BJ (cell line): ENCODE data around the gene SPSB2. TPM values are rescaled to one million over a fixed set of nuclear protein-coding genes. Genes with fewer than 3 reads are reported as not detected.

ENCODE experiments used
- CTCF ChIA-PET: fragments of 350-600 bp; formaldehyde crosslinking; extraction: SDS; loops from one replicate; lab custom pipeline; 2021; ENCODE audit warnings: antibody characterized with exemption, inconsistent platforms; lab: Yijun Ruan, JAX
- POLR2A ChIA-PET: fragments of 300-600 bp; sonication (Branson Sonifier 250); formaldehyde crosslinking; extraction: SDS; loops from one replicate; lab custom pipeline; 2021; ENCODE audit warnings: antibody characterized with exemption; lab: Charles Lee
- DNase-seq: peaks from one replicate; pipeline ENCODE4 v3.0.0-alpha.2; 2011; ENCODE audit warnings: low read depth
- H3K27me3 ChIP-seq: 2 replicates; pipeline ENCODE4 v1.6.0; 2011; ENCODE audit warnings: low read length; ENCODE audit not compliant: control insufficient read depth, insufficient read depth
- H3K36me3 ChIP-seq: 2 replicates; pipeline ENCODE4 v1.5.1; 2011; ENCODE audit warnings: low read length; ENCODE audit not compliant: control insufficient read depth, insufficient read depth
- H3K4me3 ChIP-seq: 2 replicates; pipeline ENCODE4 v1.5.1; 2011; ENCODE audit warnings: low read depth, mild to moderate bottlenecking, control low read depth, low read length
- polyA plus RNA-seq: library from polyadenylated mRNA; depleted of rRNA; stranded (reverse); fragments of >200 nt; gene quantifications from 2 replicates; pipeline ENCODE4 v1.2.3, GENCODE V29; 2011
- TF ChIP-seq, protein P1 (sequence below): IDR thresholded peaks from 2 replicates; pipeline ENCODE4 v1.5.1; 2011; ENCODE audit warnings: low read depth, mild to moderate bottlenecking, control low read depth, inconsistent platforms, low read length, moderate library complexity; ENCODE audit not compliant: insufficient read depth

SPSB2 gene
- polyA plus RNA-seq, 1 experiment, result 7.3 TPM

DNA sequence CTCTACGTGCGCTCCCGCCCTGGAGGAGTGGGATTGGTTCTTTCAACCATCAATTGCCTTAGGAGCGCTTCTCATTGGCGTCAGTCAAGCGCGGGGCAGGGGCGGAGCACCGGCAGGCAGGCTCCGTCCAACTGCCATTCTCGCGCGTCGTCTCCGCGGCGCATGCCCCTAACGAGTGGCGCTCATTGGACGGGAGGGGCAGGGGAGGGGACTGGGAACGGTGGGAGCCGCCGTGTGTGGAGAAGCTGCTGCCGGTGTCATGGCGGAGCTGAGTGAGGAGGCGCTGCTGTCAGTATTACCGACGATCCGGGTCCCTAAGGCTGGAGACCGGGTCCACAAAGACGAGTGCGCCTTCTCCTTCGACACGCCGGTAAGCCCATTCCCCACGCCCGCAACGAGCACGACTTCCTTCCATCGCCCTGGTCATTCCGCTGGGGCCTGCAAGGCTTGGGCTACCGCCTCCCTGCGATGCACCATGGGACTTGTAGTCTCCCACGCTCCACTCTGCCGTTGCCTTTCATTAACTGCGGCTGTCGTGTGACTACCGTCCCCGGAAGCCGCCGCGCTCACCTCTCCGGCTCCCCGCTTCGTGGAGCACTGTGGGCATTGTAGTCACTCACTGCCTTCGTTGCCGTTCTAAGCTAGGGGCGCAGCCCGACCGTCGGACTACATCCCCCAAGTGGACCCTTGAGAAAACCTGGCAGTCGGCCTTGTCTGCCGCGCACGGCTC, 21.0 kb downstream of the SPSB2 start, which contains the start of gene USP5:
TSS of gene USP5 (plus strand) at position 230 of the 730 bp plus-strand sequence. CDS start at position 260, 30 bp downstream.
- H3K27me3 ChIP-seq, result no peaks in the 10 kb centered on the region
- CTCF ChIA-PET, result interaction anchor here (0.7 to 12.2 kb wide), 11 partner anchors 9 to 166 kb away, joined by 3 to 112 read pairs (median 5); partner anchors contain the start of genes GNB3, LPCAT3, MLF2 and P3H3
- H3K36me3 ChIP-seq, result peaks cover 9% of the 10 kb centered on the region
- peak within 1 kb of the TSS; percentile 78 for H3K4me3 ChIP-seq
- POLR2A ChIA-PET, result interaction anchor here (0.8 to 2.9 kb wide), 7 partner anchors 15 to 100 kb away, joined by 3 to 34 read pairs (median 5); partner anchors contain the start of genes SPSB2 and TPI1
- peak; percentile 99 for DNase-seq
- TF ChIP-seq, protein P1, sequence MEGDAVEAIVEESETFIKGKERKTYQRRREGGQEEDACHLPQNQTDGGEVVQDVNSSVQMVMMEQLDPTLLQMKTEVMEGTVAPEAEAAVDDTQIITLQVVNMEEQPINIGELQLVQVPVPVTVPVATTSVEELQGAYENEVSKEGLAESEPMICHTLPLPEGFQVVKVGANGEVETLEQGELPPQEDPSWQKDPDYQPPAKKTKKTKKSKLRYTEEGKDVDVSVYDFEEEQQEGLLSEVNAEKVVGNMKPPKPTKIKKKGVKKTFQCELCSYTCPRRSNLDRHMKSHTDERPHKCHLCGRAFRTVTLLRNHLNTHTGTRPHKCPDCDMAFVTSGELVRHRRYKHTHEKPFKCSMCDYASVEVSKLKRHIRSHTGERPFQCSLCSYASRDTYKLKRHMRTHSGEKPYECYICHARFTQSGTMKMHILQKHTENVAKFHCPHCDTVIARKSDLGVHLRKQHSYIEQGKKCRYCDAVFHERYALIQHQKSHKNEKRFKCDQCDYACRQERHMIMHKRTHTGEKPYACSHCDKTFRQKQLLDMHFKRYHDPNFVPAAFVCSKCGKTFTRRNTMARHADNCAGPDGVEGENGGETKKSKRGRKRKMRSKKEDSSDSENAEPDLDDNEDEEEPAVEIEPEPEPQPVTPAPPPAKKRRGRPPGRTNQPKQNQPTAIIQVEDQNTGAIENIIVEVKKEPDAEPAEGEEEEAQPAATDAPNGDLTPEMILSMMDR, result 0 out of 2 replicates have a peak, but pooled peaks have one; percentile 3

- ChIA-PET CTCF (interaction anchor here (0.7 to 12.2 kb wide), 9 partner anchors 9 to 167 kb away, joined by 3 to 112 read pairs (median 8); partner anchors contain the start of genes GNB3, LPCAT3, MLF2 and P3H3), POLR2A (interaction anchor here (0.6 to 2.9 kb wide), 8 partner anchors 12 to 255 kb away, joined by 3 to 34 read pairs (median 4); partner anchors contain the start of genes SPSB2 and TPI1)
- Histone ChIP-seq H3K27me3 (no peaks in the 10 kb centered on the region), H3K4me3 (peak within 1 kb of the TSS; percentile 78), H3K36me3 (peaks cover 15% of the 10 kb centered on the region)
- peak; percentile 84 for DNase-seq
- TF ChIP-seq, protein P1, result no peak
Measured at GRCh38 chr12:6851153-6851920, 21.8 kb downstream of the SPSB2 start, which contains the start of gene CDCA3. Gene CDCA3, minus strand, starts transcription at chr12:6851286. Its CDS starts 334 bp downstream, at chr12:6850952.

DNA sequence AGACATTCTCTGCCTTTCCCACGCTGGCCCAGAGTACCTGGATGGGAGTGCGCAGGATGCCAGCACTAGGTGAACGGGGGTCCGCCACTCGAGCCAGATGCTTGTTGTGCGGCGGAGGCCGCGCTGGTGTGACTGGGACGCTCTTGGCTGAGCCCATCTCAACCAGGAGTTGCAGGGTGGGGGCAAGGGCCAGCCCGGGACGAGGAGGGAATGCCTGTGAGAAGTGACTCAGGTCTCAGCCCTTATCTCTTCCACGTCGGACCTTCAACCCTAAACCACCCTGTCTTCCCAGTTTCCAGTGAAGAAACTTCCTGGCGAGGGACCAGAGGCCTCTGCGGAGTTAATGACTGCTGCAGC, 22.3 kb downstream of the SPSB2 start:
- no peaks in the 10 kb centered on the region for H3K27me3 ChIP-seq
- ChIA-PET POLR2A (interaction anchor here (0.7 to 2.9 kb wide), 2 partner anchors 17 to 30 kb away, joined by 7 to 34 read pairs; partner anchors contain the start of gene TPI1), CTCF (interaction anchor here (0.9 to 12.2 kb wide), 7 partner anchors 8 to 97 kb away, joined by 3 to 112 read pairs (median 14); partner anchors contain the start of genes GNB3, MLF2, P3H3 and PTMS)
- H3K4me3 ChIP-seq, result peak overlapping the region; percentile 78
- TF ChIP-seq, protein P1, result no peak
- no peak for DNase-seq
- peaks cover 12% of the 10 kb centered on the region for H3K36me3 ChIP-seq

GRCh38 chr12:6849976-6850560, 23.0 kb downstream of the SPSB2 start:
- H3K27me3 ChIP-seq, result no peaks in the 10 kb centered on the region
- CTCF ChIA-PET, result interaction anchor here (8.0 to 12.2 kb wide), 2 partner anchors 14 to 19 kb away, joined by 111 to 112 read pairs; partner anchors contain the start of genes GNB3, SPSB2 and TPI1
- H3K4me3 ChIP-seq, result peak overlapping the region; percentile 78
- H3K36me3 ChIP-seq, result peaks cover 13% of the 10 kb centered on the region
- DNase-seq, result no peak
- TF ChIP-seq, protein P1, result no peak
- POLR2A ChIA-PET, result no interaction called here
